HFF-Myc (cell line): ENCODE measurements around the gene PLXNA1.

Experiments
- DNase-seq: peaks from one replicate; pipeline ENCODE4 v3.0.0-alpha.2; 2011; ENCODE audit warnings: low read depth; ENCODE audit errors: extremely low read depth
- H3K4me3 ChIP-seq: replicated peaks from 2 replicates; pipeline ENCODE4 v1.5.1; 2011; ENCODE audit warnings: low read depth, mild to moderate bottlenecking, control low read depth, low read length
- TF ChIP-seq, protein P1 (sequence below): IDR thresholded peaks from 2 replicates; pipeline ENCODE4 v1.5.1; 2012; ENCODE audit warnings: mild to moderate bottlenecking, low read depth, low read length, control low read depth; ENCODE audit errors: missing control alignments

The PLXNA1 gene

DNA sequence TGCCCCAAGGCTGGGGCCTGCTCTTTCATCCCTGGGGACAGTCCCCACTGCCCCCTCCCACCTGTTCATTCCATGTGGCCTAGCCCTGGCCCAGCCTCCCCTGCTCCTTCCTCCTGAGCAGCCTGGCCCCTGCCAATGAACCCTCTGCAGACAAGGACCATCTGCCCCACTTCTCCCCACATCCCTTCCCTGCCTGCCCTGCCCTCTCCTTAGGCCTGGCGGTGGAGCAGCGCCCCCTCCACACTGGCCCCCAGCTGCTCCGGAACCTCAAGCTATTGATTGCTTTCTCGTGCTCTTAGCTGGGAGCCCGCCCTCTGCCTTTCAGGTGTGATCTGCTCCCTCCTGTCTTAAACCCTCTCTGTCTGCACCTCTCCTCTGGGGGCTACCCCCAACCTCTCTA, 8.0 kb downstream of the PLXNA1 start:
- DNase-seq: no peak
- TF ChIP-seq, protein P1, sequence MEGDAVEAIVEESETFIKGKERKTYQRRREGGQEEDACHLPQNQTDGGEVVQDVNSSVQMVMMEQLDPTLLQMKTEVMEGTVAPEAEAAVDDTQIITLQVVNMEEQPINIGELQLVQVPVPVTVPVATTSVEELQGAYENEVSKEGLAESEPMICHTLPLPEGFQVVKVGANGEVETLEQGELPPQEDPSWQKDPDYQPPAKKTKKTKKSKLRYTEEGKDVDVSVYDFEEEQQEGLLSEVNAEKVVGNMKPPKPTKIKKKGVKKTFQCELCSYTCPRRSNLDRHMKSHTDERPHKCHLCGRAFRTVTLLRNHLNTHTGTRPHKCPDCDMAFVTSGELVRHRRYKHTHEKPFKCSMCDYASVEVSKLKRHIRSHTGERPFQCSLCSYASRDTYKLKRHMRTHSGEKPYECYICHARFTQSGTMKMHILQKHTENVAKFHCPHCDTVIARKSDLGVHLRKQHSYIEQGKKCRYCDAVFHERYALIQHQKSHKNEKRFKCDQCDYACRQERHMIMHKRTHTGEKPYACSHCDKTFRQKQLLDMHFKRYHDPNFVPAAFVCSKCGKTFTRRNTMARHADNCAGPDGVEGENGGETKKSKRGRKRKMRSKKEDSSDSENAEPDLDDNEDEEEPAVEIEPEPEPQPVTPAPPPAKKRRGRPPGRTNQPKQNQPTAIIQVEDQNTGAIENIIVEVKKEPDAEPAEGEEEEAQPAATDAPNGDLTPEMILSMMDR: no peak
- no peak overlapping the region for H3K4me3 ChIP-seq

DNA sequence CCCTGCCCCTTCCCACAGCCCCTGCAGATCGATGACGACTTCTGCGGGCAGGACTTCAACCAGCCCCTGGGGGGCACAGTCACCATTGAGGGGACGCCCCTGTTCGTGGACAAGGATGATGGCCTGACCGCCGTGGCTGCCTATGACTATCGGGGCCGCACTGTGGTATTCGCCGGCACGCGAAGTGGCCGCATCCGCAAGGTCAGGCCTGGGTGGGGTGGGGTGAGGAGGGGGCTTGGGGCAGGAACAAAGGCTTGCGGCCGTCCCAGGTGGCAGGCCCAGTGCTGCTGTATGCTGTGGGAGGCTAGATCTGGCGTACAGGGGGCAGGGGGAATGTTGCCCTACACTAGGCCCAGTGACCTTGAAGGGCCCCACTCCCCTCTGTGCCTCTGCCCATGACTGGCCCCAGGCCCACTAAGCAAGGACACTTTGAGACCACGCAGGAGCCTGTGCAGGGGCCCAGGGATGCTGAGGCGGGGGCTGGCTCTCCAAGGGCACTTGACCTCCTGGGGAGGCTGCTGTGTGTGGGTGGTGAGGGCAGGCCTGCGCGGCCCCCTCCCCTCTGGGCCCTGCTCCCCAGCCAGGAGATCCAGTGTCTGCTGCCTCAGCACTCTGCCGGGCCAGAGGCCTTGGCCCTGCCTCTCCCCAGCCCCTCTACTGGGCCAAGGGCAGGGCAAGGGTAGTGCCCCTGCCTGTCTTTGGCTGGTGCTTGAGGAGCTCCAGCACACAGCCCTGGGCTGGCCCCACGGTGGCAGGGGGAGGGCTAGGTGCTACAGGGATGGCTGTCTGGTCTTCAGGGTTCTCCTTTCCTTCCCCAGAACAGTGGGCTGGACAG, 8.7 kb downstream of the PLXNA1 start:
- TF ChIP-seq, protein P1: no peak
- no peak for DNase-seq
- H3K4me3 ChIP-seq: no peak overlapping the region

DNA sequence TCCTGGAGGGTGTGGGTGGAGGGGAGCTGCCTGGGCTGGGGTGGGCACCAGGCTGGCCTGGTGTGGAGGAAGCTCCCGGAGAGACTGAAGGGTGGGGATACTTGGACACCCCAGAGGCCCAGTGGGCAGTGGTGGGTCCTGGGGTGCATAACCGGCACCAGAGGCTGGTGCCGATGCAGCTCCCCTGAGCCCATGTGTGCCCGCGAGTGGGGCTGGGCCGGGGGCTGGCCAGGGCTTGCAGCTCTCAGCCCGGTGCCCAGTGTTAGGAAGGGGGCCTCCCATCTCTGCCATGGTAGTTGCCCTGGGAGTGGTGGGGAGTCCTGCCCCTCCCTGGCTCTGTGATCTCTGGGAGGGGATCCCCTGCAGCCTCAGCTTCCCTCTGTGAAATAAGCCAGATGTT, 9.3 kb downstream of the PLXNA1 start:
- no peak overlapping the region for H3K4me3 ChIP-seq
- DNase-seq: no peak
- TF ChIP-seq, protein P1: no peak

DNA sequence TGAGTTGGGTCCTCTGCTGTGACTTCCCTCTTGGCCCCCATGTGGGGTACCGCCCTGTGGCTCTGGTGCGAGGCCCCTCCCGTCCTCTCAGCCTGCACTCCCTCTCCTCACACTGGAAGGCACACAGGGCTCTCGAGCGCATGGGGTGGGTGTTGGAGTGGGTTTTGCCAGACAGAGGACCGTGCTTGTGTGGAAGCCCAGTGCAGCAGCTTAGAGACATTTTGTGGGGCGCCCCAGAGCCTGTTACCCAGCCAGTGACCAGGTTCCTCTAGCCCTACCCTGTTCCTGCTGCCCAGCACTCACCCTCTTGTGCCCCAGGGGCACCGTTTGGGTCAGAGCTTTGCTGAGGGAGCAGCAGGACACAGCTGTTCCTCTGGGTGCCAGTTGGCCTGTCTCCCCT, 9.9 kb downstream of the PLXNA1 start:
- no peak for DNase-seq

DNA sequence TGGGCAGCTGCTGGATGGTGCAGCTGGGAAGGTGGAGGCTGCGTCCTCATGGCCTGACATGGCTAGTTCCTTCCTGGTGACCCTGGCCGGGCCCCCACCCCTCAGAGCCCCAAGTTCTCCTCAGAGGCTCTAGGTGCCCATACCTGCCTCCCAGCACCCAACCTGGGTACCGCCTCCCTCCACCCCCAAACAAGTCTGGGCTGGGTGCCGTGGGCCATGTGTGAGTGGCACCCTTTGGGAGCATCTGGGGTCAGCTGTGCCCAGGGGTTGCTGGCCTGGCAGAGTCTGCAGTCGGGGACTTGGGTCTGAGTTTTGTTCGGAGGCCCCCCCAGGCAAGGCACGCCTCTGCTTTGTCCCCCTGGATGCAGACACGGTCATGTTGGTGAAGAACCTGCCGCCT, 10.5 kb downstream of the PLXNA1 start:
- DNase-seq: no peak
- no peak overlapping the region for H3K4me3 ChIP-seq
- TF ChIP-seq, protein P1: no peak

More for the DNA sequence above, 9.9 kb downstream of the PLXNA1 start:
- H3K4me3 ChIP-seq: no peak overlapping the region
- TF ChIP-seq, protein P1: no peak

DNA sequence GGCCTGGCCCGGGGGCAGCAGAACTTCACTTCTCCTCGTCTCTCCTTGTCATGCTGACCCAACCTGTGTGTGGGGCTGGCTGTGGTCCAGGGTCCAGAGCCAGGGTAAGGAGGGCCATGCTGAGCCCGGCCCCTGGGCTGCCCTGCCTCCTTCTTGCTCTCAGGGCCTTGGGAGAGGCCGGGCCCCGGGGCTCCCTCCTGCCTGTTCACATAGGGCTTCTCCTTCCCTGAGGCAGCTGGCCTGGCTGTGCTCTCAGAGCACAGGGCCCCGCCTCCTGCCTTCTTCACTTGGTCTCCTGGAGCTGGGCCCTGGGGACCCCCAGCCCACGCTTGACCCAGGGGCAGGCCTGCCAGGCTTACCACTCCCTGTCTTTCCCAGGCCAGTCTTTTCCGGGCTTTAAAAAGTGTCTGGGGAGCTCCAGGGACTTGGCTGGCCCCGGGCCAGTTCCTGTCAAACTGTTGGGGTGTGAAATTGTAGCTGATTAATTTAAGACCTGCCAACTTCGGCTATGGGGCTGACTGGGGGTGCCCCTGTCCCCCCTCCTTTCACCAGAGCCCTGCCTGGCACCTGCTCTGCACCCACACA, 11.8 kb downstream of the PLXNA1 start:
- DNase-seq: no peak
- H3K4me3 ChIP-seq: no peak overlapping the region
- TF ChIP-seq, protein P1: no peak
